Activated T-helper 2 cell treated with anti-CD3 and anti-CD28 coated beads, Interferon-gamma antibody, Interleukin-2, Interleukin-4, amounts not matched to agents 10 μg/mL and 5 μg/mL and 100 μg/mL, durations not matched to agents 14 hours and 24 hours and 36 hours (primary cell): ENCODE data around the gene SLC16A8. TPM values are rescaled to one million over a fixed set of nuclear protein-coding genes. Genes with fewer than 3 reads are reported as not detected.

Experiments
- total RNA-seq: library from RNA; stranded (reverse); gene quantifications from 2 replicates; pipeline ENCODE4 v1.2.3, GENCODE V29; 2022

SLC16A8 gene
- total RNA-seq, 1 donor from 2014 or later = not detected

Other genes with a start within 250 kb of the SLC16A8 start
- gene ANKRD54, start 239.8 kb downstream of the SLC16A8 start, total RNA-seq = 24.7 and 27.3 TPM in 2 replicates
- 462 and 480 TPM in 2 replicates for gene EIF3L, start 234.8 kb downstream of the SLC16A8 start, total RNA-seq
- 22.7 and 29.1 TPM in 2 replicates for gene MICALL1, start 177.9 kb downstream of the SLC16A8 start, total RNA-seq
- gene C22orf23, start 130.6 kb downstream of the SLC16A8 start, total RNA-seq = not detected in 2 replicates
- gene POLR2F, start 130.5 kb downstream of the SLC16A8 start, total RNA-seq = 92.6 and 96.5 TPM in 2 replicates
- gene SOX10, start 99.6 kb downstream of the SLC16A8 start, total RNA-seq = not detected in 2 replicates
- 9.1 and 9.5 TPM in 2 replicates for gene PICK1, start 26.8 kb downstream of the SLC16A8 start, total RNA-seq
- 0.09 and 0.34 TPM in 2 replicates for gene BAIAP2L2, start 26.5 kb upstream of the SLC16A8 start, total RNA-seq
- 32.8 and 36.0 TPM in 2 replicates for gene PLA2G6, start 97.6 kb upstream of the SLC16A8 start, total RNA-seq
- 13.5 and 15.3 TPM in 2 replicates for gene MAFF, start 117.8 kb upstream of the SLC16A8 start, total RNA-seq
- gene TMEM184B, start 188.8 kb upstream of the SLC16A8 start, total RNA-seq = 34.8 and 35.8 TPM in 2 replicates
- gene CSNK1E, start 233.2 kb upstream of the SLC16A8 start, total RNA-seq = 155 and 160 TPM in 2 replicates